ENCODE data around the gene SNX21.
A peak's percentile ranks its signal among the peaks of the same experiment; 100 is the strongest.

SNX21 gene

DNA sequence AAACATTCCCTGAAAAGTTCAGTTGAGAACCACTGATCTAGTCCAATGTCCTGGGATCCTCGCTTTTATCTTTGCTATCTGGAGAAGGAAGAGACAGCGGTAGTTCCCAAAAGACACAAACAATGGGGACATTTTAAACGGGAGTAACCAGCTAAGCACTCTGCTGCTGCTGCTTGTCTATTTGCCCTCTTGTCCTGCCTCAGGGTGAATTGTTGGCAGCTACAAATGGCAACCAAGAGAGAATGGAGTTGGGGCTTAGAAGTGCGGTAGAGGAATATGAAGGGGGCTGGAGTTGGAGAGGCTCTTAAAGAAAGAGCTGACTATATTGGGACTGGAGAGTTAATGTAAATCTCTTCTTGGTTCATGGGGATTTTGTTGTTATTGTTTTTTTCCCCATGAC is 41.0 kb downstream of the SNX21 start:
- H3K4me3 ChIP-seq (ENCODE audit: control insufficient read depth, low read depth, low read length) = no peak overlapping the region
- TF ChIP-seq, protein P1, sequence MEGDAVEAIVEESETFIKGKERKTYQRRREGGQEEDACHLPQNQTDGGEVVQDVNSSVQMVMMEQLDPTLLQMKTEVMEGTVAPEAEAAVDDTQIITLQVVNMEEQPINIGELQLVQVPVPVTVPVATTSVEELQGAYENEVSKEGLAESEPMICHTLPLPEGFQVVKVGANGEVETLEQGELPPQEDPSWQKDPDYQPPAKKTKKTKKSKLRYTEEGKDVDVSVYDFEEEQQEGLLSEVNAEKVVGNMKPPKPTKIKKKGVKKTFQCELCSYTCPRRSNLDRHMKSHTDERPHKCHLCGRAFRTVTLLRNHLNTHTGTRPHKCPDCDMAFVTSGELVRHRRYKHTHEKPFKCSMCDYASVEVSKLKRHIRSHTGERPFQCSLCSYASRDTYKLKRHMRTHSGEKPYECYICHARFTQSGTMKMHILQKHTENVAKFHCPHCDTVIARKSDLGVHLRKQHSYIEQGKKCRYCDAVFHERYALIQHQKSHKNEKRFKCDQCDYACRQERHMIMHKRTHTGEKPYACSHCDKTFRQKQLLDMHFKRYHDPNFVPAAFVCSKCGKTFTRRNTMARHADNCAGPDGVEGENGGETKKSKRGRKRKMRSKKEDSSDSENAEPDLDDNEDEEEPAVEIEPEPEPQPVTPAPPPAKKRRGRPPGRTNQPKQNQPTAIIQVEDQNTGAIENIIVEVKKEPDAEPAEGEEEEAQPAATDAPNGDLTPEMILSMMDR (conservative IDR thresholded peaks at IDR 0.05; ENCODE audit: control insufficient read depth, insufficient read depth, low read depth, low read length) = no peak
- no peak for DNase-seq (ENCODE audit: low read depth)

DNA sequence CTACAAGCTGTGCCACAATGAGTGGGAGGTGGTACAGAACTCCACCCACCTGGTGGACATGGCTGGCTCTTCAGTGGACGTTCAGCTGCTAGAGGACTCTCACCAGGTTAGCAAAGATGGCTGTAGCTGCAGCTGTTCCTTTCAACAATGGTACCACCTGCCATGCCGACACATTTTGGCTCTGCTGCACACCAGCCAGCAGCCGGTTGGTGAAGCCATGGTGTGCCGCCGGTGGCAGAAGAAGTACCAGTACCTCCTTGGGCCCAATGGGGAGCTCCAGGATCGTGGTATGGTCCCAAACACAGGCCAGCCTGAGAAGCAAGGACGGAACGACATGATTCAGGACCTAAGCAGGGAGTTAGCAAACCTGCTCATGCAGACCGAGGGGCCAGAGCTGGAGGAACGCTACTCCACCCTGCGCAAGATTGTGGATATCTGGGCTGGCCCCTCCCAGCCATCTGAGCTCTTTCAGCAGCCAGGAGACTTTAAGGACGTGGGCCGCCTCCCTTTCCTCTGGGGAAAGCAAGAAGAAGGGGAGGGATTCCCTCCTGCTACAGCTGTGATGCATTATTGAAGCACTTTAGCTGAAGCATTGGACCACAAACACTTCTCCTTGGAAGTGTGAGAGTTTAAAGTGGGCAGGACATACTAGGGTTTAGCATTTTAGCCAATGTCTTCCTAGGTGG is 44.6 kb downstream of the SNX21 start:
- TF ChIP-seq, protein P1 (conservative IDR thresholded peaks at IDR 0.05; ENCODE audit: control insufficient read depth, insufficient read depth, low read depth, low read length) = no peak
- peak; percentile 44 for DNase-seq (ENCODE audit: low read depth)
- no peak overlapping the region for H3K4me3 ChIP-seq (ENCODE audit: control insufficient read depth, low read depth, low read length)

DNA sequence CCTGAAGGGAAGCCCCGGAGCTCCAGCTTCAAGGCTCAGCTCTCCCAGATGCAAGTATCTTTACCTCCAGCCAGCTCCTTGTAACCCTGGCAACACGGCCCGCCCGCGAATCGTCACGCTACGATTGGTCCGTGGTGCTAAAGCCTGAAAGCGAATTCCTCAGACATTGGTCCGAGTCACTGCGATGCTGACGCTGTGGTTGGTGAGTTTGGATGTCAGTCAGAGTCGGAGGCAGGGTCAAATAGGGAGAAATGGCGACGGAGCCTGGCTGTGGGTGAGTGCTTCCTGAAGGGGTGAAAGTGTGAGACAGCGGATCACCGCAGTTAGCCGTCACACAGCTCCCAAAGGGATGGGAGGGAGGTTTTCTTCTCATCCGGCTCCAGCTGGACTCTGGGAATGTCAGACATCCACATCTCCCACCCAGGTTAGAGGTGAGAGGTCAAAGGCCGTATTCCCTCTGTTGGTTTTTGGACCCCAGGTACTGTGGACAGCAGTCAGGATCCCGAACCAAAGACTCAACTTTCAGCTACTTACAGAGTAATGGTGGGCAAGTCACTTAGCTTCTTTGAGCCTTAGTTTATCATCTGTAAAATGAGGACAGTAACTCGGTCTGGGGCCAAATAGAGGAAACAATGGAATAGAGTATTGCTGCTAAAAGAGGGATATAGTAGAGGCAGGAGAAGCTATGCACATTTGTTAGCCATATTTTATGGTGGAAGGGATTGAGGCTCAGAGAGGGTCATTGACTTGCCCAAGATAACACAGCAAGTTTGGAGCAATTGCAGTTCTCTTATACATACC is 47.6 kb downstream of the SNX21 start, which contains the start of gene ZSWIM1:
Gene ZSWIM1, plus strand, starts transcription at position 240 of the 801 bp plus-strand sequence. CDS start 1,366 bp downstream, outside the sequence.
- peak within 1 kb of the TSS; percentile 83 for H3K4me3 ChIP-seq (ENCODE audit: control insufficient read depth, low read depth, low read length)
- TF ChIP-seq, protein P1 (conservative IDR thresholded peaks at IDR 0.05; ENCODE audit: control insufficient read depth, insufficient read depth, low read depth, low read length) = no peak
- peak; percentile 99 for DNase-seq (ENCODE audit: low read depth)

DNA sequence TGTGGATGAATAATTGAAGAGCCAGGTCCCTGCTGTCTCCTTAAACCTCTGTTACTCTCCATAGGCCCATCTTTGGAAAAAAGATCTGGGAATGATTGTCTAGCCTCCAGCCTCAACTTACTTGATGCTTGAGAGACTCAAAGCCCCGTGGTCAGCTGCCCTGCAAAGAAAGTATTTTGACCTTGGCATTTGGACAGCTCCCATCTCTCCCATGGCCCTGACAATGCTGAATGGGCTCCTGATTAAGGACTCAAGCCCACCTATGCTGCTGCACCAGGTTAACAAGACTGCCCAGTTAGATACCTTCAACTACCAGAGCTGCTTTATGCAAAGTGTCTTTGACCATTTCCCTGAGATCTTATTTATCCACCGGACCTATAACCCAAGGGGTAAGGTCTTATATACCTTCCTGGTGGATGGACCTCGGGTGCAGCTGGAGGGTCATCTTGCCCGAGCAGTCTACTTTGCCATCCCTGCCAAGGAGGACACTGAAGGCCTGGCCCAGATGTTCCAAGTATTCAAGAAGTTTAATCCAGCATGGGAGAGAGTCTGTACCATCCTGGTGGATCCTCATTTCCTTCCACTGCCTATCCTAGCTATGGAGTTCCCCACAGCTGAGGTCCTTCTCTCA is 49.0 kb downstream of the SNX21 start:
- no peak overlapping the region for H3K4me3 ChIP-seq (ENCODE audit: control insufficient read depth, low read depth, low read length)
- no peak for DNase-seq (ENCODE audit: low read depth)

DNA sequence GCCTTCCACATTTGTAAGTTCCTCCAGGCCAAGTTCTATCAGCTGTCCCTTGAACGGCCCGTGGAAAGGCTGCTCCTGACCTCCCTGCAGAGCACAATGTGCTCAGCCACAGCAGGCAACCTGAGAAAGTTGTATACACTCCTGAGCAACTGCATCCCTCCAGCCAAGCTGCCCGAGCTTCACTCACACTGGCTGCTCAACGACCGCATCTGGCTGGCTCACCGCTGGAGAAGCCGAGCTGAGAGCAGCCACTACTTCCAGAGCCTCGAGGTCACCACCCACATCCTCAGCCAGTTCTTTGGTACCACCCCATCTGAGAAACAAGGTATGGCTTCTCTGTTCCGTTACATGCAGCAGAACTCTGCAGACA is 49.5 kb downstream of the SNX21 start:
- TF ChIP-seq, protein P1 (conservative IDR thresholded peaks at IDR 0.05; ENCODE audit: control insufficient read depth, insufficient read depth, low read depth, low read length) = no peak
- no peak overlapping the region for H3K4me3 ChIP-seq (ENCODE audit: control insufficient read depth, low read depth, low read length)
- no peak for DNase-seq (ENCODE audit: low read depth)

More for the DNA sequence above, 49.0 kb downstream of the SNX21 start:
- TF ChIP-seq, protein P1 (conservative IDR thresholded peaks at IDR 0.05; ENCODE audit: control insufficient read depth, insufficient read depth, low read depth, low read length) = no peak

DNA sequence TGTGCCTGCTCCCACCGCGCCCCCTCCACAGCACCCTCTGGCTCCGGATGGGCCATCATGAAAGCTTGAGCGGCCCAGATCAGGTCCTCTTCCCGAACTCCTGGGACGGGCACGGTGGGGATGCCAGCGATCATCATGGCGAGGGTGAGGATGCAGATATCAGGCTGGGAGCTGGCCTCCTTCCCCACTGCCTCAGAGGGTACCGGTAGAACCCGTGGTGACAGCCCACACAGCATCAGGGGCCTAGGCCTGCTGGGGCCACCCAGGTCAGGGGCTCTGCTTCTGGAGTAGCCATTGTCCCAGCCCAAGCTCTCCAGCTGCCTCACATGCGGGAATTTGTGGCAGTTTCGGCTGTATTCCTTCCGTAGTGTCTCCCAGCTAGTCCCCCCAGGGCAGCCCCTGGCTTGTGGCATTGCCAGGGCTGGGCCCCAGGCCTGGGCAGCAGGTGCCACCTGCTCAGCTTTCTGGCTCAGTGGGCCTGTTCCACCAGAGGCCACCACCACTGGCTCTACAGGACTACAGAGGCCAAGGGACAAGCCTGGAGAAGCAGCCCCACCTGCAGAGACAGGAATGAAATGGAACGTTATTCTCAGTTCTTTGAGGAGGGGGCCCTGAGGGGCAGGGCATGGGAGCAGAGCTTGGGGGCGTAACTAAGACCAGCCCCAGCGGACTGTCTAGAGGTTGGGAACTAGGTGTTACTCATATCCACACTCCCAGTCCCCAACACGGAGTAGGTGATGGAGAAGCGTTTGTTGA is 53.2 kb downstream of the SNX21 start:
- TF ChIP-seq, protein P1 (conservative IDR thresholded peaks at IDR 0.05; ENCODE audit: control insufficient read depth, insufficient read depth, low read depth, low read length) = no peak
- H3K4me3 ChIP-seq (ENCODE audit: control insufficient read depth, low read depth, low read length) = no peak overlapping the region

More for the DNA sequence above, 53.2 kb downstream of the SNX21 start:
- no peak for DNase-seq (ENCODE audit: low read depth)

Measured in fibroblast of mammary gland (primary cell).